ENCODE data around the gene ACAP3.

The ACAP3 gene

GRCh38 chr1:1244192-1244811 is 63.4 kb downstream of the ACAP3 start:
- DNase-seq (ENCODE audit: low read depth), result no peak
- TF ChIP-seq CTCF (IDR thresholded peaks at IDR 0.05; ENCODE audit: insufficient read depth, low read depth, low read length, missing control alignments), result no peak
- no peak overlapping the region for H3K4me3 ChIP-seq (ENCODE audit: low read depth, low read length)

GRCh38 chr1:1243807-1244191 is 63.9 kb downstream of the ACAP3 start:
- H3K4me3 ChIP-seq (ENCODE audit: low read depth, low read length), result no peak overlapping the region
- TF ChIP-seq CTCF (IDR thresholded peaks at IDR 0.05; ENCODE audit: insufficient read depth, low read depth, low read length, missing control alignments), result no peak
- DNase-seq (ENCODE audit: low read depth), result no peak

GRCh38 chr1:1243266-1243660 is 64.5 kb downstream of the ACAP3 start:
- no peak for TF ChIP-seq CTCF (IDR thresholded peaks at IDR 0.05; ENCODE audit: insufficient read depth, low read depth, low read length, missing control alignments)
- no peak overlapping the region for H3K4me3 ChIP-seq (ENCODE audit: low read depth, low read length)

GRCh38 chr1:1242461-1243265 is 65.1 kb downstream of the ACAP3 start:
- no peak overlapping the region for H3K4me3 ChIP-seq (ENCODE audit: low read depth, low read length)
- no peak for DNase-seq (ENCODE audit: low read depth)
- no peak for TF ChIP-seq CTCF (IDR thresholded peaks at IDR 0.05; ENCODE audit: insufficient read depth, low read depth, low read length, missing control alignments)

More at GRCh38 chr1:1243266-1243660, 64.5 kb downstream of the ACAP3 start:
- DNase-seq (ENCODE audit: low read depth), result no peak

Measured in GM12865 (cell line).